ENCODE results near the gene DNAH8.
A peak's percentile ranks its signal among the peaks of the same experiment; 100 is the strongest.

Gene DNAH8

DNA sequence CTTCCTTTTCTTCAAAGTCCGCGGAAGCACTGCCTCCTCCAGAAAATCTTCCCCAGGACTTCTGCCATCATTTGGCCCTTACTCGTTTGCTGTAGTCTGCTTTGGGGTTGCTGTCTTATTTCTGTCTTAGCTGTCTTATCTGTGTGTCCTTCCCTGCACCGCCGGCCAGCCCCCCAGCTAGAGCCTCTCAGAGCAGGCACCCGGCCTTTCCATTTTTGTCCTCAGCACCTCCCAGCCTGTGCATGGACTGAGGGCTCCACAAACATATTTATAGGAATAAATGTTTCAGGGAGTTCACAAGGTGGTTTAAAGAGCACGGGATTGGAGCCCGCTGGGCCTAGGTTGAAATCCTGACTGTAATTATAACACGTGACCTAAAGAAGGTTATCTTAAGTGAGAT, 341.6 kb downstream of the DNAH8 start:
- no peak for DNase-seq

DNA sequence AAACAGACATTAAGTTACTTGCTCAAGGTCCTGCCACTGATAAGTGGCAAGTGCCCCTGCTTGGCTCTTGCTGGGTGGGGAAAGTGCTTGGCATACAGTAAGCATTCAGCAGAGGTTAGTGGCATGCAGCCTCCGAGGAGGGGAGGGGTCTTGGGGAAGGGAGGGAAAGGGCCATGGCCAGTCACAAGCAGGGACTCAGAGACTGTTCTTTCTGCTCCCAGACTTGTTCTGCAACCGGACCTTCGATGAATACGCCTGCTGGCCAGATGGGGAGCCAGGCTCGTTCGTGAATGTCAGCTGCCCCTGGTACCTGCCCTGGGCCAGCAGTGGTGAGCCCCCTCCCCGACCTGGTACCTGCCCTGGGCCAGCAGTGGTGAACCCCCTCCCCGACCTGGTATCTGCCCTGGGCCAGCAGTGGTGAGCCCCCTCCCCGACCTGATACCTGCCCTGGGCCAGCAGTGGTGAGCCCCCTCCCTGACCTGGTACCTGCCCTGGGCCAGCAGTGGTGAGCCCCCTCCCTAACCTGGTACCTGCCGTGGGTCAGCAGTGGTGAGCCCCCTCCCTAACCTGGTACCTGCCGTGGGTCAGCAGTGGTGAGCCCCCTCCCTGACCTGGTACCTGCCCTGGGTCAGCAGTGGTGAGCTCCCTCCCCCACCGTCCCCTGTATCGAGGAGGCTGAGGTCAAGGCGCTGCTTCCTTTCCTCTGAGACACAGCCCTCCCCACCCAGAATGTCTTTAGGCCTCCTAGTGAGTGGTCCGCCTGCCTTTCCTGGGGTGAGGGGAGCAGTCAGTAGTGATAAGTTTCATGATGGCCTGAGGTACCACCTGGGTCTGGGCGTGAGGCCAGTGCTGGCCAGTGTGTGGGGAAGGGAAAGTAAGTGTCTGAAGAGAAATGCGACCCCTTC, 342.4 kb downstream of the DNAH8 start:
- no peak for DNase-seq

DNA sequence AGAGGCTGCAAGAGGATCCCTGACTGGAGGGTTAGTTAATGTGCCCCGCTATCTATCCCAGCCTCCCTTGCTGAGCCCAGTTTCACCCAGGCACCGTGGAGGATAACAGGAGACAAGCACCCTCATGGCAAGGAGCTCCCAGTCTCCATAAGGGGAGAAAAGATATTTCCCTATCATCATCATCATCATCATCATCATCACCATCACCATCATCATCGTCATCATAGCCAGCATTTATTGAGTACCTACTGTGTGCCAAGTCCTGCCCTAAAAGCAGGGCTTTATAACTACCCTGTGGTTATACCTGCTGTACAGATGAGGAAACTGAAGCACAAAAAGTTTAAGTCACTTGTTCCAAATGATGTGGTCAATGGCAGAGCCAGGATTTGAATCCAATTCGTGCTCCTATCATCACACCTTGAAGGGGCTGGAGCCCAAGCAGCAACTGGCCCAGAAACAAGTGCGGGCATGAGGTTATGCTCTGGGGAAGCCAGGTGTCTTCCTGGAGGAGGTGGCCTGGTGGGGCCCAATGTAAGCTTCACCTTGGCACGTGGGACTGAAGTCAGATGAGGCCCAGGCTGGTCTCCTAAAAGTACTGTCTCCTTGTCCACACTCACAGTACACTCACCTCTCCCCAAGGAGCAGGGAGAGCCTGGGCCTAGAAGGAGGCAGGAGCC, 343.5 kb downstream of the DNAH8 start:
- no peak for DNase-seq

DNA sequence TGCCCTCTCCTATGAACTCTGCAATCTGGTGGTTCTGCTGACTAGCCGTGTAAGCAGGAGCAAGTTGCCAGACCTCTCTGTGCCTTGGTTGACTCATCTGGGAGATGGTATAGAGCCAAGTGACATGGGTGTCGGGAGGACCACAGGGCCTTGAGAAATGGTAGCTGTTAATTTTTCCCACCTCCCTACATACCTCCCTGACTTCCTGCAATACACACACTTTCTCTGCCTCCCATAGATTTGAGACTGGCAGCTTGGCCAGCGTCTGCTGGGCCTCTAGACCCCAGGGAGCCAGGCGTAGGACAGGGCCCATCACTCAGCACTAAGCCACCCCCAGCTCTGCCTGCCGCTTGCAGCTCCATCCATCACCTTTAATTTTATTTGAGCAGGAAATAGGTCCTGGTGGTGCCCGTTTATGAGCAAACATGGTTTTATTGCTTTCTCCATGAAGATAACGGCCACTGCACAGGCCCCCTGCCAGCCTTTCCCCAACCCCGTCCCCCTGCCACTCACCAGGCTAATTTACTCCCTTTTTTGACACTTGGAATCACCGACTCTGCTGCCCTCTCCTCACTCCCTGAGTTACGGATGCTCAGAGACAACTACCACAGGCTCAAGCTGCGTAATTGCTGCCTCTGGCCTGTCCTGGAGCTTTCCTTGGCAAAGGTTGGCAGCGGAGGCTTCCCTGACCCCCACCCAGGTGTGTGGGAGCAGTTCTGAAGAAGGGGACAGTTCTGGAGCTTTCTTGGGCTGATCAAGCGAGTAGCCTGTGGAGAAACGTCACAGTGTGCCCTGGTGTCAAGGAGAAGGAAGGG, 344.6 kb downstream of the DNAH8 start:
- DNase-seq: no peak

DNA sequence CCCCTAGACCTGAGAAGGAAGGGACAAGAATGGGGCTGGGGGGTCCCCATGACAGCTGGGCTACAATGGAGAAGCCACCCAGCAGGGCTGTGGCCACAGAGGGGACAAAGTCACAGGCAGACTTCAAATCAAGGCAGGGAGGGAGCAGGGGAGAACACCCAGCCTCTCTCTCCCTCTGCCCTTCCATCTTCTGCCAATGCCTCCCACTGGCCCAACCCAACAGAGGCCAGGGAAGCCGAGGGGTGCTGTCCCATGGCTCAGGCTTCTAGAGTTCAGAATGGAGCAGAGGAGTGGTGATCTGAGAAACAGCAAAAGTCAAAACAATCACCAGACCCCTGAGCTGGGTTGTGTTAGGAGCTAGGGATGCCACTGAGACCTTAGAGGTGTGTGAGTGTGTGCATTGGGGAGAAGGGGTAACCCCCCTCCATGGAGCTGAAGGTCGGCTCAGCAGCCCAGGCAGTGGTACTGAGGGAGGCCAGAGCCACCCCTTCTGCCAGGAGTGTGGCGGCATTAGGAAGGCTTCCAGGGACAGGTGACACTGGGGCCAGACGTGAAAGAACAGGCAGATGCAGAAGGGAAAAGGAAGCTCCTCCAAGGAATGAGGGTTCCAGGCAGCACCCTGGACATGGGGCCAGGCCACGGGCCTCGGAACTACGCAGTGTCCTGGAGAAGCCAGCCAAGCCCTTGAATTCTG, 345.5 kb downstream of the DNAH8 start:
- no peak for DNase-seq

DNA sequence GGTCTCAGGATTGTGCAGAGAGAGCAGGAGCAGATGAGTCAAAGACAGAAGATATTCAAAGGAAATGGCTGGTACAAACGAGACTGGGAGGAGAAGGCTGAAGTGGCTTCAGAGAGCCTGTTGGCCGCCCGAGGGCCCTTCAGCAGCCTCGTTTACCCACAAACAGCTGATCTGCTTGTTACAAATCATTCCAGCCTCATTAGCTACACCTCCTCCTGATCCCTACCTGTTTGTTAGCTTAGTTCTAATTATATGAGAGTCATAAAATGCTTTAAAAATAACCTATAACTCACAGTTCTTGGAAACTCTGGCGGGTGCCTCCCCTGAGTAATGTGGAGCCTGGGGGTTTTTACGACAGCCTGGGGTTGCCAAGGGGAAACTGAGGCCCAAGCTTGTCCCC, 346.1 kb downstream of the DNAH8 start:
- DNase-seq: no peak

DNA sequence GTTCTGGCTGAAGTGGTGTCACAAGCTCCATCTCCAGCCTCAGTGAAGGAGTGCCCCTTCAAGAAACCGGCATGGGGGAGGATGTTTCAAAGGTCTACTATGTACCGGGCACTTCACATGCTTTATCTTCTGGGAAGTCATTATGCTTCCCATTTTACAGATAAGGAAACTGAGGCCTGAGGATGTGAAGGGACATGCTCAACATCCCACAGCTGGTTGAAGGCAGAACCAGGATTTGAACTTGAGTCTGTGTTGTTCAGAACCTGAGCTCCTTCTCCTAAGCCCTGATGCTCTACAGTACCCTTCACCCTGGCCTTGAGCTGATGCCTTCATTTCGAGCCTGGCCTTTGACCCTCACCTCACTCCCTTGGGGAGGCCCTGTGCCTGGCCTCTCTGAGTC, 346.5 kb downstream of the DNAH8 start:
- DNase-seq: no peak

DNA sequence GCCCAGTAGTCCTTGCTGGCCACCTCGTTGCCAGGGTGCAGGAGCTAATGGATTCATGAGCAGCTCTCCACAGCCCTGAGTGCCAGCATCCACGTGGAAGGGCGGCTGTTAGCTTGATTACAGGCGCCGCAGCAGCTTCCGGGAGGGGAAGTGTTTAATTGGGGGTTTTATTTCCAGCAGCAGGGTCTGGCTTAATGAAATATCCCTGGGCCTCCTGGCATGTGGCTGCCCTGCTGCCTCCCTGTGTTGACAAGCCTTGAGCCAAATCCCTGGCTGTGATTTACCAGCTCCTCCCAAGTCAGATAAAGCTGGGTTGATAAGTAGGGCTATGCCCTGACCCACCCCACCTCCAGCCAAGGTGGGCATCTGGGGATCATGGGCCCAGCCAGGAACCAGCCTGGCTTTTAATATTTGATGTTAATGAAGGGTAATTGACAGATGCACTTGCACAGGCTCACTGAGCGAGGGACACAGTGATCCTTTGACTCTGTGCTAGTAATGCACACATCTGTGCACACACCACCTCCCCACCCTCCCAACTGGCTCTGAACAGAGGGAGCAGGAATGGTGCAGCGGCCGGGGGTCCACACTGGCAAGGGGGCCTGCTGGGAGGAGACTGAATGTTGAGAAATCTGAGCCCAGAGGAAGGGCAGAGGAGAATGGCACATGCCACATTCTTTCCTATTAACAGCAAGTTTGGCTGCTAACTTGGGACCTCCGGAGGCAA, 347.1 kb downstream of the DNAH8 start:
- peak; percentile 58 for DNase-seq

DNA sequence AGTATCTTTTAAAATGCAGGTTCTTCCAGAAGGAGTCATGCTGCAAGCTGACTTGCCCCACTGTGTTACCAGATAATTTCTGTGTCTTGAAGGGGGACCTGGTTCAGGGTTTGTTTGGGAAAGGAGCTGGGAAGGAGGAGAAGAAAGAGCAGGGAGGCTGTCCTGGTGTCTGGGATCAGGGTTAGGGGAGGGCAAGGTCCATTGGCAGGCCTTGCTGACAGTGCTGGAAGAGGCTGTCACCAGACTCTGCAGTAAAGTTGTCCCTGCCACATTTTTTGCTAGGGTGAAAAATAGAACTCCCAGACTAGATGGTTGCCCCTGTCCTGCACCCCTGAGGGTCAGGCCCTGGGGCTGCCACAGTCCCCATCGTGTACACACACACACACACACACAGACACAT, 348.4 kb downstream of the DNAH8 start:
- no peak for DNase-seq

DNA sequence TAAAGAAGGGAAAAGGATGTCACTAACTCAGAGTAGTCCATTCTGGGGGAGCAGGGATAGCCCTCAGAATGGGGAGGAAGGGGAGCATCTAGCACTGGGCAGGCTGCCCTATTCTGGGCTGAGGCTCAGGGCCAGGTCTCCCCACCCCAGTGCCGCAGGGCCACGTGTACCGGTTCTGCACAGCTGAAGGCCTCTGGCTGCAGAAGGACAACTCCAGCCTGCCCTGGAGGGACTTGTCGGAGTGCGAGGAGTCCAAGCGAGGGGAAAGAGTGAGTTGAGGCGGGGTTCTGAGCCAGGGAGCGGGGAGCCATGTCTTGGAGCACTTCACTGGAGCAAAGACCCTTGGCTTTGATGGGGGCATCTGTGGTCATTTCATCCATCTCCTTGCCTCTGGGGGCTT, 350.4 kb downstream of the DNAH8 start:
- DNase-seq: no peak

DNA sequence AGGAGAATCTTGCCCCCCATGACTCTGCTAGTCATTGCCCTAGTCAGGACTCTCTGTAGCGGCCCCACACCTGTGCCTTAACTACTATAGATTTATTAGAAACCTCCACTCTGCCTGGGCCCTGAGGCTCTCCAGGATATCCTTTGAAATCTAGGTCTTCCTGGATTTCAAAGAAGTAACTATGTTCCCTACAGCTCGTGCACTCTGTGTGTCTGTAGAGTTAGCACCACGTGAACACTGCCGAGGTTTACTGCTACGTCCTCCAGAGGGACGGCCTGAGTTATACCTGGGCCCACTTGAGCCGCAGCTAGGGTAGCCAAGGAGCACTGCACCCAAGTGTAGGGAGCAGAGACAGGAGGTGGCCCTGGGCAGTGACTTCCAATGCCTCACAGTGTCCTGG, 353.3 kb downstream of the DNAH8 start:
- DNase-seq: no peak

DNA sequence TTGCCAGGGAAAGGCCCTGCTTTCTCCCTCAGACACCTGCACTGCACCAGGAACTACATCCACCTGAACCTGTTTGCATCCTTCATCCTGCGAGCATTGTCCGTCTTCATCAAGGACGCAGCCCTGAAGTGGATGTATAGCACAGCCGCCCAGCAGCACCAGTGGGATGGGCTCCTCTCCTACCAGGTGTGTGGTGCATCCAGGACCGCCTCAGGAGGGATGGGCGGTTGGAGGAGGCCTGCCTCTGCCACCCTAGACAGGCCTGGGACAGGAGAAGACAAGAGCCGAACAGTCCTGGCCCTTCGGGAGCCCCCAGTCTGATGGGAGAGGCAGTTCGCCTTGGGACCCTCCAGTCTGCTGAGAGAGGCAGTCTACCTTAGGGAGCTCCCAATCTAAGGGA, 357.7 kb downstream of the DNAH8 start:
- DNase-seq: no peak

DNA sequence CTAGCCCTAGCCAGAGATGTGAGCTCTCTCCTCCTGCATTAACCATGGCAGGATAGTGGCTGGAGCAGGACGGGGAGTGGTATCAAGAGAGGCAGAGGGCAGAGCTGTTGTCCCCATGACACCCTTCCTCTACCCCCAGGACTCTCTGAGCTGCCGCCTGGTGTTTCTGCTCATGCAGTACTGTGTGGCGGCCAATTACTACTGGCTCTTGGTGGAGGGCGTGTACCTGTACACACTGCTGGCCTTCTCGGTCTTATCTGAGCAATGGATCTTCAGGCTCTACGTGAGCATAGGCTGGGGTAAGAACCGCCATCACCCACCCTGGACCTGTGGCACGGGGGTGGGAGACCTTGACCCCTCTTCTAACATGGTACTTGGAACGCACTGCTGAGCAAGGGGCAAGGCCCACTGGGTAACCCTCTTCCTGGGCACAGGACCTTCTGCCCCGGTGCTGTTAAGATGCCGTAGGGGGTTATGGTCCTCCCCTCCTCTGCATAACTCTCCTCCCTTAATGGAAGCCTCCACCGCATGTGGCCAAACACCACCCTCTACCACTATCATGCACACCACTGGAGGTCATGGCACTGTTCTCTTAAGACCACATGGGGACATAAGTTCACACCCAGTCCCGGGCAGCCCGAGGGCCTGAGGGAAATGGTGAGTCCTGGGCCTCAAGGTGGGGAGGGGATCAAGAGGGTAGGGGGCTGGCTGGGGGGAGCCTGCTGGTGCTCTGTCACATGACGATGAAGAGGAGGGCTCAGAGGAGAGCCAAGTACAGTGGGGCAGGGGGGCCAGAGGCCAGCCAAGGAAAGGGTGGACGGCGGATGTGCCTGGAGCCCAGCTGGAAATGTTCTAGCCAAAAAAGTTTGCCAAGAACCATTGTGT, 358.6 kb downstream of the DNAH8 start:
- no peak for DNase-seq

DNA sequence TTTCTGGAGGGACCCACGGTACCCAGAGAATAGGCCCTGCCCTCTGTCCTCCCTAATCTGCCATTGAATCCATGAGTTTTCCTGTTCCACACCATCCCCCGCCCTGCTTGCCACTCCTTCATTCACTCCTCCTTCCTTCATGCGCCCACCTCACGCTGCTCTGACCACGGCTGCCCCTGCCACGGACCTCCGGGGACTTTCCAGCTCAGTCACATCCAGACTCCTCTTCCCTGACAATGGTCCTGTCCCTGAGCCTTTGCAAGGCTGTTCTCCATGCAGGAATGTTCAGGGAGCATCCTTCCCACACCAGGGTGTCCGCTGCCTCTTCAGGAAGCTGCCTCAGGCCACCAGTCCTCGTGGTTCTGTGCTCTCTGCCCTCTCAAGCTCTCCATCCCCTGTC, 359.4 kb downstream of the DNAH8 start:
- DNase-seq: no peak

DNA sequence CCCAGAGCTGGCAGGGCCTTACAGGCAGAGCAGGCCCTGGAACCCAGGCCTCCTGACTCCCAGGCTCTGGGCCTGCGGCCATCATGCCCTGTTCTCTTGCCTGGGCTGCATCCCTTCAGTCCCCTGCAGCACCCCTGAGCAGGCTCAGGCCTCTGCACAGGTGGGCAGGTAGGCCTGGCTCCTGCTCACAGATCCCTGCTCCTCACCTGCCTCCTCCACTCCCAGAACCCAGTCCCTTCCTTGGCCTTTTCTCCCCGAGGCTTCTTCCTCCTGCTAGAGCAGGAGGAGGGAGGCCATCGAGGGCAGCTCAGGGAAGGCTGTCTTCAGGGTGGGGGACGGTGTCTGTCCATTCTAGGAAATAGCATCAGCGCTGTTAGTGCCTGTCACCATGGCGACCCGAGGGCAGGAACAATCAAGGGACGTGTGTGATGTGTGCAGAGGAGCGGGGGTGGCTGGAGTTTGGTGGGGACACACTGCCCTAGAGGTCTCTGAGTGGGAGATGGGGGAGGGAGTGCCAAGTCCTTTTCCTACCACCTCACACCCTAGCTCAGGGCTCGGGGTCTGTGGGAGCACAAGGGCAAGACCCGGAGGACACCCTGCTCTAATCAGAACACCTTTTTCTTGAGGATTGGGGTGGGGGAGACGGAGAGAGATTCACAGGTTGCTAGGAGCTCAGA, 360.0 kb downstream of the DNAH8 start:
- peak; percentile 25 for DNase-seq

DNA sequence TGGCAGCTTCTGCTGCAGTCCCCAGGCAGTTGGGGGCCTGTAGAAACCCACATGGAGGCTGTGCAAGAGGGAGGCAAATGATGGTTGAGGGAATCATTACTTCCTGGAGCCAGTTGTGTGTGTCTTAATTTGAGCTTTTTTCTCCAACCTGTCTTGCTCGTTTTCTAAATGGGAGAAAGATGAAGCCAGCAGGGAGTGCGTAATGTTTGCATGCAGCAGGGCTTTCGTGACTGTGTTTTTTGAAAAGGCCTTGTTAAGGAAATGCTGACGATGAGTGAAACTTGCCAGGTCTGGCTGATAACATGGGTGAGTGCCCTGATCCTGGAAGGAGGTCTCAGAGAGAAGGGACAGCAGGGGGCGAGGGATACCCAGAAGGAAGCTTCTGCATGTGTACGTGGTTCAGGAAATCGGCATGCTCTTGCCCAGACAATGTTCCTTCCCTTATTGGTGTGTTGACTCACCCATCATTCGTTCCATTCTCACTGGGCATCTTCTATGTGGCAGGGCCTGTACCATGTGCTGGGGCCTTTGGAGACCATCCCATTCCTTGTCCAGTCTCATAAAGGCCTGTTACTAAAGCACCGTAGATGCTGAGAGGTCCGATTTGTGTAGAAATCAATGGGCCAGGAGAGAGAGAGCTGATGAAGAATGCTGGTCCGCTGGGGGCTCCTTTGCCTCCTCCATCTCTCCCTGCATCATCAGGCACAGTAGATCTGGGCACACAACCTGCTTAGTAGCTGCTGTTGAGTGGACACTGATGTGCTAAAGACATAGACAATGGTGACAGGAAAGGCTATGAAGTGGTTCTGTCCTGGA, 360.9 kb downstream of the DNAH8 start:
- DNase-seq: no peak

DNA sequence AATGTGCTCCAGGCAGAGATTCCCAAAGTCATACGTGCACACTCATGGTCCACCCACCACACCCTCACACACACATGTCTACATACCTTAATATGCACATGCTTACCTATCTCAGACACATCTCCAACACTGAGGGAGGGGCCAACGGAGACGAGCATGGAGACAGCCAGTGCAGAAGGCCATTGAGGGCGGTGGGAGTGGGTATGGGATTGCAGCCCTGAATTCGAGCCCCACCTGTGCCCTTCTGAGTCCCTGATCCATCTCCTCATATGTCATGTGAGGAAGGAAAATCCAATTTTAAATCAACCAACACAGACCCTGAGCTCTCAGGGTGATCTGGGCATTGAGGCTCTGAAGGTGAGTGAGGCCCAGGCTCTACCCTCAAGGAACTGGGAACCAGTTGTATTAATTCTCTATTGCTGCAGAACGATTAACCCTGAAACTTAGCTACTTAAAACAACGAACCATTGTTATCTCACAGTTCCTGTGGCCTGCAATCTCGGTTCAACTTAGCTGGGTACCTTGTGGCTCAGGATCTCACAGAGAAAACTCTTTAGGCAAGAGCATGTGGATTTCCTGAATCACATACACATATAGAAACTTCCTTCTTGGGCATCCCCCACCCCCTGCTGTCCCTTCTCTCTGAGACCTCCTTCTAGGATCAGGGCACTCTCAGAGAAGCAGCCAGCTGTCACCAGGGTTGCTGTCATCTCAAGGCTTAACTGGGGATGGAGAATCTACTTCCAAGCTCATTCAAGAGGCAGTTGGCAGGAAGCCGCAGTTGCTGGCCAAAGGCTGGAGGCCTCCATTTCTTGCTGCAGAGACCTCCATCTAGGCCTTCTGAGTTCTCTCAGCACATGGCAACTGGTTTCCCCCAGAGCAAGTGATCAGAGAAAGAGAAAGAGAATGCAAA, 361.8 kb downstream of the DNAH8 start:
- no peak for DNase-seq

DNA sequence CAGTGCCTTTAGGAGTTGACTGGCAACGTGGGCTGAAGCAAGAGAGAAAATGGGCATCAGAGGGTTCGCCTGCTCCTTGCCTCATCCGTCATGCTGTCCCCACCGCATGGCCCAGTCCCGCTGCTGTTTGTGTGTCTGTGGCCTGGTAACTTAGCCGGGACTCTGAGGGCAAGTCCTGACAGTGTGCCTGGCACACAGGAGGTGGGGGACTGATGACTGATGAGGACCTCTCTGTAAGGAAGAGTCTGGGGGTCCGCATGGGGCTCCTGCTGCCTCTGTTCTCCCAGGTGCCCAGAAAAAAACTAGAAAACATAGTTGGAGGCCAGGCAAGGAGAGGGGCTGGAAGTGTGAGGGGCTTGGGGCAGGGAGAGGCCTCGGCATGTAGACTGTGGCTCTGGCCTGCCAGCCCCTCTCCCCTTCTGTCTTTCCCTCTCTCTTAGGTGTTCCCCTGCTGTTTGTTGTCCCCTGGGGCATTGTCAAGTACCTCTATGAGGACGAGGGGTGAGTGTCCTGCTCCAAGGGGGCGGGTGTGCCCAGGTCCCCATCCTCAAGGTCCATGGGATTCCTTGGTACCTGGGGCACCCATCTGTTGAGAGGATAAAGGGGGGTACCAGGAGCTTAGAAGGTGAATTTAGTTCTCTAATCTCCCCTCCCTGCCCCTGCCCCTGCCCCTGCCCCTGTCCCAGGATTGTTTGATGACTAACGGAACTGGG, 362.9 kb downstream of the DNAH8 start:
- no peak for DNase-seq
